ENCODE results near the gene PAFAH2. TPM values are rescaled to one million over a fixed set of nuclear protein-coding genes. Genes with fewer than 3 reads are reported as not detected.
"Not testable (repeated sequence)": the region's sequence is repeated elsewhere in the genome, so short reads cannot be mapped to it uniquely, and the experiment has no call there.

The PAFAH2 gene
- total and polyA plus RNA-seq, 2 donors = 7.4 to 10.0 TPM

DNA sequence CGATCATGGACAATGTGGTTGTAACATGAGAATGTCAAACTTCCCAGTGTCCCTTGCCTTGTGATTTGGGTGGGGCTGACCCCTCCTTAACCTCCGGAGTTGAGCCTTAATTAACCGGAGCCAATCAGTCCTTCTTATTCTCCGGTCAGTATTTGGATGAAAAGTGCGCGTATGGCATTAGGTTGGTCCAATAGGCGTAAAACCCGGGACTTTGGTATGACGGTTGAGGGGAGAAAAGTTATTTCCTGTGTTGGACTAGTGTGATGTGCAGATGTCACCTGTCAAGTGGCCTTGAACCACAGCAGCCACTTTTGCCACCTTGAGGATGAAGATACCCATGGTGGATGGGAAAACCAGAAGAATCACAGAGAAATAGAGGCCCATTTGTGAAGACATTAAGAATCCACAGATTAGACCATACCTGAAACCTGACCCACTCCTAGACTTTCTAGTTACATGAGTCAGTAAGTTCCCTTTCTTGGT, 5.1 kb downstream of the PAFAH2 start:
- Histone ChIP-seq H3K27ac (ENCODE audit: low read depth) (no peak overlapping the region), H3K4me1 (ENCODE audit: insufficient read depth) (no peaks in the 10 kb centered on the region), H3K4me3 (ENCODE audit: low read depth, low read length) (no peak overlapping the region), H3K36me3 (ENCODE audit: insufficient read depth) (peaks cover 3% of the 10 kb centered on the region)
- no peak for DNase-seq (ENCODE audit: extremely low spot score)
- WGBS = 93% methylated on average over 9 of the region's 9 CpGs

DNA sequence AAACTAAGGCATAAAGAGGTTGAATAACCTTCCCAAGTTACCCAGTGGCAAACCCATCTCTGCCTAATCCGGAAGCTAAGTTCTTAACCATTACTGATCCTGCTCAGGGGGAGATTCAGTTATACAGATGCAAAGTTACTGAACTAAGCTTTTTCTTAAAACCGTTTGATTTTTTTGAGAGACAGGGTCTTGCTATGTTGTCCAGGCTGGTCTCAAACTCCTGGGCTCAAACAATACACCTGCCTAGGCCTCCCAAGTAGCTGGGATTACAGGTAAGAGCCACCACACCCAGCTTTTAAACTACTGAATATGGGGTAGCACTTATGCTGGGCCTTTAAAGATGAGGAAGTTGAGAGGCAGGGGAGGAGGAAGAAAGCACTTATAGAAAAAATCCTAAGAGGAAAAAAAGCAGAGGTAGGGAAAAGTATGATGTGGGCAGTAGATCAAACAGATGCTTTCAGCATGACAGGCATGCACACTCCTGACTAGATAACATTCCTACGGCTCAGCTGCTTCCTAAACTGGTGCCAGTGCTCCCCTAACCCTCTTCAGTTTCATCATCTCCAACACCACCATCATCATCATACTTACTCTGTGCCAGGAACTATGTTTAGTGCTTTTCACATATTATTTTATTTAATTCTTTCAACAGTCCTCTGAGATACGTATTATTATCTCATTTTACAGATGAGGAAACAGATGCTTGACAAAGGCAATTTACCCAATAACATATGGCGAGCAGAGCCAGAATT, 5.8 kb downstream of the PAFAH2 start:
- Histone ChIP-seq H3K4me1 (ENCODE audit: insufficient read depth) (no peaks in the 10 kb centered on the region), H3K27ac (ENCODE audit: low read depth) (no peak overlapping the region), H3K4me3 (ENCODE audit: low read depth, low read length) (no peak overlapping the region), H3K36me3 (ENCODE audit: insufficient read depth) (peaks cover 3% of the 10 kb centered on the region)
- 81% methylated on average over 5 of the region's 5 CpGs for WGBS
- no peak for DNase-seq (ENCODE audit: extremely low spot score)

DNA sequence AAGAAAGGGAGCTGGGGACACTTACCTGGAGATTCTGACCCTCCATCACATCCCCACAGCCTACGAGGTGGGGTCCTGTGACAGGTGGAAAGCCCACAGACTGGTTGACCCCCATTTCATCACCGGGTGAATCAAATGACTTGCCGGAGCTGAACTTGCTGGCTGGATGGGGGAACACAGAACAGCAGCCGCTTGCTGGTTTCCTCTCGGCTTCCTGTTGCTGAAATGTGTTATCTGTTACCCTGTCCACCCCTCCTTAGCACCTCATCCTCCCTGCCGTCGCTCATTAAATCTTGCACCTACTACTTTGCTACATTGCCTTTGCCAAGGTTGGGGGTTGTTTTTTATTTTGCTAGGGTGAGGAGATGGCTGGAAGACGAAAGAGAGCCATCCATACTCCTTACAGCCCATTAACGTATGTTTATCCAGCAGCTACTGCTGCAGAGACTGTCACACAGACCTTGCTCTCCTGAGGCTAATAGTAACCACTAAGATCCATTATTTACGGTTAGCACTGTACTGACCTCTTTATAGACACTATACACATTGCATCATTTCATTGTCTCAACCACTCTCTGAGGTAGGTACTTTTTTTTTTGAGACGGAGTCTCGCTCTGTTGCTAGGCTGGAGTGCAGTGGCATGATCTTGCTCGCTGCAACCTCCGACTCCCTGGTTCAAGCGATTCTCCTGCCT, 7.0 kb downstream of the PAFAH2 start:
- H3K4me1 ChIP-seq (ENCODE audit: insufficient read depth) = no peaks in the 10 kb centered on the region
- no peak overlapping the region for H3K27ac ChIP-seq (ENCODE audit: low read depth)
- H3K4me3 ChIP-seq (ENCODE audit: low read depth, low read length) = no peak overlapping the region
- 72% methylated on average over 15 of the region's 15 CpGs for WGBS
- DNase-seq (ENCODE audit: extremely low spot score) = no peak
- H3K36me3 ChIP-seq (ENCODE audit: insufficient read depth) = peaks cover 3% of the 10 kb centered on the region

DNA sequence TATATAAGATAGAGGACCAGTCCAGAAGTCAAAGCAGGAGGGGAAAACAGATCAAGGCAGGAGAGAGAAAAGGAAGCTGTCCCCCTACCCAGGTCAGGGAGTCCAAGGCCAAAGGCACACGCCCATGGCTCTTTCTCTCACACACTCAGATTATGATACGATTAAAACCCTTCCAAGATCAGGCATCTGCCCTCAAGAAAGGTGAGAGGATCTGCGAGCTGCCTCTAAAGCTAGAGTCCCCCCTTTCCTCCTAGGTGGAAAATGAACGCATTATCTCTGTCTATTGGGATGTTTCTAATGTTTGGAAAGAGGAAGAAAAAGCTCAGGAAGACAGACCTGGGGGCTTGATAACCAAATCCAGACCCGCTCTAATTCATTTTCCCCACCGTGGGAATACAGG, 7.6 kb downstream of the PAFAH2 start:
- Histone ChIP-seq H3K36me3 (ENCODE audit: insufficient read depth) (peaks cover 3% of the 10 kb centered on the region), H3K4me1 (ENCODE audit: insufficient read depth) (no peaks in the 10 kb centered on the region), H3K27ac (ENCODE audit: low read depth) (no peak overlapping the region), H3K4me3 (ENCODE audit: low read depth, low read length) (no peak overlapping the region)
- no peak for DNase-seq (ENCODE audit: extremely low spot score)
- 72% methylated on average over 6 of the region's 6 CpGs for WGBS

DNA sequence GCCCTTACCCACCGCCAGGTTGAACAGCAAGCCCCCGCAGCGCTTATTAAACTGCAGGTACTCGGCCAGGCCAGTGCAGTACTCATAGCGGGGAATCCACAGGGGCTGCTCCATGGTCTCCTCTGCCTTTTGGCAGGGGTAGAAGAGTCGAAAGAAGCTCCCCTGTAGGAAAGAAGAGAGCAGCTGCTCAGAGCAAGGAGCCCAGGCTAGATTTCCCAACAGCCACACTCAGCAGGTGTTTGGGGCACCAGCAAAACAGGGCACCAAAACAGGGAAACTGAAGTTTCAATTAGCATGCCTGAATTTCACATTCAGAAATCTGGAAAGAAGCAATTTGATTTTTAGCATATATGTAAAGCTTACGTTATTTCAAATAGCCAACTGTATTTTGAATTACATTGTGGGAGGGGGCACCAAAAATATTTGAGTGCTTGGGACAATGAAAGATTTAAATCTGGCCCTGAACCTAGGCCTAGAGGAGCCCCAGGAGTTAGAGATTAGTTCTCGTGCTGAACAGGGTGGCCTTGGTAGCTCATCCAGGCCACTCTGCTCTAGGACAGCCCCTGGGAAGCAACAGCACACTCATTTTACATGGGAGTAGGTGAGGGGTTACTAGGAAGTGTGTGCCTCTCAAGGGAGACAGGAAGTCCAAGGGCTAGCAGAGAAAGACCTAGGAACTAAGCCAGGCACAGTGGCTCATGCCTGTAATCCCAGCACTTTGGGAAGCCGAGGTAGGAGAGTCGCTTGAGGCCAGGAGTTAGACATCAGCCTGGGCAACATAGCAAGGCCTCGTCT, 8.2 kb downstream of the PAFAH2 start:
- Histone ChIP-seq H3K4me1 (ENCODE audit: insufficient read depth) (no peaks in the 10 kb centered on the region), H3K27ac (ENCODE audit: low read depth) (no peak overlapping the region), H3K4me3 (ENCODE audit: low read depth, low read length) (no peak overlapping the region), H3K36me3 (ENCODE audit: insufficient read depth) (peaks cover 3% of the 10 kb centered on the region)
- DNase-seq (ENCODE audit: extremely low spot score) = no peak
- 89% methylated on average over 11 of the region's 11 CpGs for WGBS

DNA sequence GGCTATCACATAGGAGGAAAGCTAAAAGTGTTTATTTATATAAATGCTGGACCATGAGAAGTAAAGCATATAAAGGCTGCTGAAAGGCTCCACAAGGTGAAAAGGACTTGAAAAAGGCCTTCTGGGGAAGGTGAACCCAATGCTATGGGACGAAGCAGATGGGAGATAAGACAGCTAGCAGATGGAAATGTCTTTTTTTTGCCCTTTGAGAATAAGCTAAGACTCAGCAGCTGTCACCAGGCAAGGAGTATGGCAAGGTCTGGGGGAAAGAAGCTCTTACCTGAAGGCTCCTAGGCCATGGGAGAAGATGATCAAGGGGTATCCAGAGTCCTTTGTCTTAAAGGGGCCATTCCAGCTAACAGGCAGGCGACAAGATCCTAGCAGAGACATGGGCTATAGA, 9.9 kb downstream of the PAFAH2 start:
- WGBS = 89% methylated on average over 2 of the region's 2 CpGs
- Histone ChIP-seq H3K36me3 (ENCODE audit: insufficient read depth) (peaks cover 6% of the 10 kb centered on the region), H3K4me3 (ENCODE audit: low read depth, low read length) (no peak overlapping the region)

DNA sequence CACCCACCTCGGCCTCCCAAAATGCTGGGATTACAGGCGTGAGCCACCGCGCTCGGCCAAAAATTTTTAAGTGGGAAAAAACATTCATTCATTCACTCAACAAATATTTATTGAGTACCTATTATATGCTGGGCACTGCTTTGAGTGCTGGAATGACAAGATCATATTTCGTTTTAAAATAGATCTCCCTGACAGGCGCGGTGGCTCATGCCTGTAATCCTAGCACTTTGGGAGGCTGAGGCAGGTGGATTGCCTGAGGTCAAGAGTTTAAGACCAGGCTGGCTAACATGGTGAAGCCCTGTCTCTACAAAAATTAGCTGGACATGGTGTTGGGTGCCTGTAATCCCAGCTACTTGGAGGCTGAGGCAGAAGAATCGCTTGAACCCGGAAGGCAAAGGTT, 11.1 kb downstream of the PAFAH2 start:
- H3K27ac ChIP-seq (ENCODE audit: low read depth); H3K4me3 ChIP-seq (ENCODE audit: low read depth, low read length); H3K4me1 ChIP-seq (ENCODE audit: insufficient read depth); H3K36me3 ChIP-seq (ENCODE audit: insufficient read depth); DNase-seq (ENCODE audit: extremely low spot score): not testable (repeated sequence)
- WGBS = 97% methylated on average over 10 of the region's 10 CpGs

More for the DNA sequence above, 9.9 kb downstream of the PAFAH2 start:
- H3K4me1 ChIP-seq (ENCODE audit: insufficient read depth) = no peaks in the 10 kb centered on the region
- H3K27ac ChIP-seq (ENCODE audit: low read depth) = no peak overlapping the region
- no peak for DNase-seq (ENCODE audit: extremely low spot score)

DNA sequence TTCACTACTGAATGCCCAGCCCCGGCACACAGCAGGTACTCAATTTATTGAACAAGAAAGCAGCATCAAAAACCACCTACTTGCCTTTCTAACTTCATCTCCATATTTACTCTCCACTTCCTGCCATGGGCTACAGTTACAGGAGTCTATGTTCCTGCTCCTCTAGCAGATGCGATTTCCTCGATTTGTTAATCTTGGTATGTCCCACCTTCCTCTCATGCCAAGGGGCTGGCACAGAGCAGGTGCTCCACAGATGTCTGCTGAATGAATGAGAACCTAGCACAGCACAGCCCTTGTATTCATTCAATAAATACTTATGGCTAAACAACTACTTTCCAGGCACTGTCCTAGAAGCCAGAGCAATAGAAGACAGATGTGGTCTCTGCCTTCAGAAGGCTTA, 12.2 kb downstream of the PAFAH2 start:
- Histone ChIP-seq H3K27ac (ENCODE audit: low read depth) (no peak overlapping the region), H3K36me3 (ENCODE audit: insufficient read depth) (peaks cover 9% of the 10 kb centered on the region), H3K4me1 (ENCODE audit: insufficient read depth) (no peaks in the 10 kb centered on the region), H3K4me3 (ENCODE audit: low read depth, low read length) (no peak overlapping the region)
- WGBS = 91% methylated on average over 3 of the region's 3 CpGs
- no peak for DNase-seq (ENCODE audit: extremely low spot score)

DNA sequence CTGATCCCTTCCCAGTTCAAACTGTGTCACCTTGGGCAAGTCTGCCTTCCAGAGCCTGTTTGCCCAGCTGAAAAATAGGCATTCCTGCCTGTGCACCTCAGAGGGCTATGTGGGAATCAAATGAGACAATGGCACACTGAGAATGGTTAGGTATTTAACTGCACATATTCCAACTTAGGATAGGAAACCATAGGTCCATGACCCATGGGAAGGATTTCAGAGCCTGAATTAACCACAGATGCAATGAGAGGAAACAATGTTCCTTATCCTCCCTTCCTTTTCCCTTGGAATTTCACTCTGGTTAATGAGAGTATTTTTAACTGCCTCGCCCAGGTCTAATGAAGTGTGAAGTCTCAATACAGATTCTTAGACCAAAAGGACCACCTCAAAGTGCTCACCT, 12.7 kb downstream of the PAFAH2 start:
- no peak overlapping the region for H3K4me3 ChIP-seq (ENCODE audit: low read depth, low read length)
- 94% methylated on average over 1 of the region's 1 CpG for WGBS
- H3K4me1 ChIP-seq (ENCODE audit: insufficient read depth) = no peaks in the 10 kb centered on the region
- no peak overlapping the region for H3K27ac ChIP-seq (ENCODE audit: low read depth)
- DNase-seq (ENCODE audit: extremely low spot score) = no peak
- H3K36me3 ChIP-seq (ENCODE audit: insufficient read depth) = peaks cover 9% of the 10 kb centered on the region

DNA sequence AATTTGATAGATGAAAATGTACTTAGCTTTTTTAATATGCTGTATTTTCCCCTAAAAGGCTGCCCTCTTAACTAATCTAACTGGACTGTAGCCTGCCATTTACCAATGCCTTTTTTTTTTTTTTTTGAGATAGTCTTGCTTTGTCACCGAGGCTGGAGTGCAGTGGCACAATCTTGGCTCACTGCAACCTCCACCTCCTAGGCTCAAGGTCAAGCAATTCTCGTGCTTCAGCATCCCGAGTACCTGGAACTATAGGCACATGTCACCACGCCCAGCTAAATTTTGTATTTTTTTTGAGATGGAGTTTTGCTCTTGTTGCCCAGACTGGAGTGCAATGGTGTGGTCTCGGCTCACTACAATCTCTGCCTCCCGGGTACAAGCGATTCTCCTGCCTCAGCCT, 18.7 kb downstream of the PAFAH2 start:
- Histone ChIP-seq H3K4me3 (ENCODE audit: low read depth, low read length) (no peak overlapping the region), H3K36me3 (ENCODE audit: insufficient read depth) (peaks cover 9% of the 10 kb centered on the region), H3K4me1 (ENCODE audit: insufficient read depth) (no peaks in the 10 kb centered on the region), H3K27ac (ENCODE audit: low read depth) (no peak overlapping the region)
- DNase-seq (ENCODE audit: extremely low spot score) = no peak
- WGBS = 82% methylated on average over 7 of the region's 7 CpGs

DNA sequence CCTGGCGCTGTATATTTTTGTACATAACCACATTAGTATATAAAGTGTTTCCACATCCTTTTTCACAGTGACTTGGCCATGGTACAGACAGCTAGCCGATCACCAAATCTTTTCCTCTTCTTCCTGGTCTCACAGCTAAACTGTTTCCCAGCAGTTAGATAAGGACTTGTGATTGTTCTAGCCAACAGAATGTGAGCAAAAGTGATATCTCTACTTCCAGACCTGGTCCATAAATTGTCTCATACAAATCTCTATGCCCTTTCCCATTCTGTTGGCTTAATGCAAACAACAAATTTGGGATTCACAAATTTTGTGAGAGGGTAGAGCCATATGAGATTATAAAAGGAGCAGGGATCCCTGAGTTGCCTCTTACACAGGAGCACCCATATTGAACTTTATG, 19.5 kb downstream of the PAFAH2 start:
- peaks cover 6% of the 10 kb centered on the region for H3K36me3 ChIP-seq (ENCODE audit: insufficient read depth)
- H3K4me1 ChIP-seq (ENCODE audit: insufficient read depth) = no peaks in the 10 kb centered on the region
- no peak overlapping the region for H3K4me3 ChIP-seq (ENCODE audit: low read depth, low read length)
- no peak for DNase-seq (ENCODE audit: extremely low spot score)
- H3K27ac ChIP-seq (ENCODE audit: low read depth) = no peak overlapping the region
- WGBS = 88% methylated on average over 2 of the region's 2 CpGs

DNA sequence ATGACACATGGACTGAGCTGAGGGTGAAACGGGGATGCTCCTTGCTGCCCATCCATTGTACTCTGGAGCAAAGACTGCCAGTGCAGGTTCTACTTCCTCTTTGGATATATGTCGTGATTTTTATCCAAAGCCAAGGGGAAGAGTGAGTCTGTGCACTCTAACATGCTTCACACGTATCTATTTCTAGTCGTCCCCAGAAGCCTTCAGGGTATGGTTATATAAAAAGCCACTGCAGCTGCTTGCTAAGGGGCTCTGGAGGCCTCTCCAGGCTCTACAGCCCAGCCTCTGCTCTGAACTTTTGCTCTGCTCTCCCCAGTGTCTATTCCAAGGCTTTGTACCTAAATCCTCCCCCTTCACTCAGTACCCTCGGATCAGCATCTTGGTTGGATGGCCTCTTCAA, 20.1 kb downstream of the PAFAH2 start:
- no peak for DNase-seq (ENCODE audit: extremely low spot score)
- WGBS = 90% methylated on average over 5 of the region's 5 CpGs
- peaks cover 6% of the 10 kb centered on the region for H3K36me3 ChIP-seq (ENCODE audit: insufficient read depth)
- H3K4me1 ChIP-seq (ENCODE audit: insufficient read depth) = no peaks in the 10 kb centered on the region
- no peak overlapping the region for H3K27ac ChIP-seq (ENCODE audit: low read depth)
- no peak overlapping the region for H3K4me3 ChIP-seq (ENCODE audit: low read depth, low read length)

DNA sequence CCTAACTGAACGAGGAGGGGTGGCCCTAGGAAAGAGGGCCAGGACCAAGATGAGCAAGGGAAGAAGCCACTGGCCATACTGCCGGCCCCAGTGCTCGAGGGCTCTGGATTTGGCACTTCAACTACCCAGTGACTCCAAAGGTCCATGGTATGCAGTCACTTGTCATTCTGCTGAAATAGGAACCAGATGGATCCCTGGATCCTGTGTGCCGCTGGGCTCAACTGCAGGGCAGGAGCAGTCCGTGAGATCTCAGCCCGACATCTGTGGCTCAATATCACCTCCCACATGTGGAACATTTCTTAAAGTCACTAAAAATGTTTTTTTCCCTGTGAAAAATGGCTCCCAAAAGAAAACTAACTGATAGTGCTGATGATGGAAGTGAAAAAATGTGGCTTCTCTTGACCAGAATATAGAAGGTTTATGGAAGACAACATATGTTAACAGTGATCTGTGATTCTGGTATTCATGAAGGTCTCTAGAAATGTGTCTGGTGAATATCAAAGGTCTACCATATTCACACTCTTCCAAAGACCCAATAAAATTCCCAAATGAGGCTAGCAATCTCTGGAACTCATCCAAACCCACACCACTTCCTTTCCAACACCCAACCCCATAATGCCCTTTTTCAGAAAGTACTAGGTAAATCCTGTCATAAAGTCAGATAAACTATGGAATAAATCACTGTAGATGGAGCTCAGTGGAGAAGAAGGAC, 24.1 kb downstream of the PAFAH2 start:
- H3K4me1 ChIP-seq (ENCODE audit: insufficient read depth) = no peaks in the 10 kb centered on the region
- no peak for DNase-seq (ENCODE audit: extremely low spot score)
- 76% methylated on average over 6 of the region's 6 CpGs for WGBS
- no peaks in the 10 kb centered on the region for H3K36me3 ChIP-seq (ENCODE audit: insufficient read depth)
- no peak overlapping the region for H3K27ac ChIP-seq (ENCODE audit: low read depth)
- no peak overlapping the region for H3K4me3 ChIP-seq (ENCODE audit: low read depth, low read length)
